ENCODE data around the gene SAMD9L.

SAMD9L gene

GRCh38 chr7:93146036-93146435, 2.1 kb downstream of the SAMD9L start:
- H3K27me3 ChIP-seq (ENCODE audit: low read length), result no peaks in the 10 kb centered on the region
- H3K4me2 ChIP-seq (ENCODE audit: low read depth, low read length, poor library complexity, severe bottlenecking), result no peak overlapping the region
- H3K9ac ChIP-seq (ENCODE audit: low read length), result no peak overlapping the region
- no peak overlapping the region for H3K4me3 ChIP-seq (ENCODE audit: insufficient read depth, low read length, poor library complexity, severe bottlenecking)
- H2AFZ ChIP-seq (ENCODE audit: low read depth, low read length, severe bottlenecking), result no peak overlapping the region
- no peaks in the 10 kb centered on the region for H3K36me3 ChIP-seq (ENCODE audit: low read length)
- no peaks in the 10 kb centered on the region for H4K20me1 ChIP-seq (ENCODE audit: low read depth, low read length)
- H3K9me3 ChIP-seq (ENCODE audit: insufficient read depth, low read length), result no peaks in the 10 kb centered on the region
- H3F3A ChIP-seq (ENCODE audit: insufficient read depth), result no peaks in the 10 kb centered on the region
- no peaks in the 10 kb centered on the region for H3K9me2 ChIP-seq (replicated peaks; ENCODE audit: insufficient read depth, low read length)
- no peaks in the 10 kb centered on the region for H3K79me2 ChIP-seq (ENCODE audit: insufficient read depth, low read length)
- H3K27ac ChIP-seq (ENCODE audit: low read depth, low read length), result no peak overlapping the region
- TF ChIP-seq EZH2phosphoT487 (conservative IDR thresholded peaks at IDR 0.05; ENCODE audit: low read length) (no peak), CTCF (IDR thresholded peaks at IDR 0.05; ENCODE audit: insufficient read depth, low read length, poor library complexity, severe bottlenecking) (no peak)

DNA sequence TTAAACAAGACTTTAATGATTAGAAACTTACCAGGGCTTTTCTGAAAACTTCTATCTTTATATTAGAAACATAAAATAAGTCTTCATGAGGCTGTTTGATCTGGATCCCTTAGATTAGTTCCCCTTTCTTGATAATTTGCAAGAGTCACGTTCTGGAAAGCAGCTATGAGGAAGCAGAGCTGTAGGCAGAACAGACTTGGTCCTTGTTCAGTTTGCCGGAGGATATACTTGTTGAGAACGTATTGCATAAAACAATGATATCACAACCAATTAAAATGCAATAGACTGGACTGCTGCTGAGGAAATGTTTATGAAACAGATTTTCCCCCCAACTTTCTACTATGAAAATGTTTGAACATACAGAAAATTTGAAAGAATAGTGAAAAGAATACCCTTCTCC, 2.8 kb downstream of the SAMD9L start:
- no peak overlapping the region for H3K4me3 ChIP-seq (ENCODE audit: insufficient read depth, low read length, poor library complexity, severe bottlenecking)
- no peak overlapping the region for H3K4me2 ChIP-seq (ENCODE audit: low read depth, low read length, poor library complexity, severe bottlenecking)
- H3K9me2 ChIP-seq (replicated peaks; ENCODE audit: insufficient read depth, low read length), result no peaks in the 10 kb centered on the region
- H3K9ac ChIP-seq (ENCODE audit: low read length), result no peak overlapping the region
- no peak overlapping the region for H3K27ac ChIP-seq (ENCODE audit: low read depth, low read length)
- no peak overlapping the region for H2AFZ ChIP-seq (ENCODE audit: low read depth, low read length, severe bottlenecking)
- no peaks in the 10 kb centered on the region for H3K79me2 ChIP-seq (ENCODE audit: insufficient read depth, low read length)
- H3F3A ChIP-seq (ENCODE audit: insufficient read depth), result no peaks in the 10 kb centered on the region
- no peaks in the 10 kb centered on the region for H3K36me3 ChIP-seq (ENCODE audit: low read length)
- no peaks in the 10 kb centered on the region for H3K27me3 ChIP-seq (ENCODE audit: low read length)
- TF ChIP-seq CTCF (IDR thresholded peaks at IDR 0.05; ENCODE audit: insufficient read depth, low read length, poor library complexity, severe bottlenecking) (no peak), EZH2phosphoT487 (conservative IDR thresholded peaks at IDR 0.05; ENCODE audit: low read length) (no peak)
- no peaks in the 10 kb centered on the region for H4K20me1 ChIP-seq (ENCODE audit: low read depth, low read length)
- H3K9me3 ChIP-seq (ENCODE audit: insufficient read depth, low read length), result no peaks in the 10 kb centered on the region

- Histone ChIP-seq H3K9ac (ENCODE audit: low read length) (no peak overlapping the region), H3K79me2 (ENCODE audit: insufficient read depth, low read length) (no peaks in the 10 kb centered on the region), H3K4me2 (ENCODE audit: low read depth, low read length, poor library complexity, severe bottlenecking) (no peak overlapping the region), H3K27ac (ENCODE audit: low read depth, low read length) (no peak overlapping the region), H3K9me3 (ENCODE audit: insufficient read depth, low read length) (no peaks in the 10 kb centered on the region), H3K9me2 (replicated peaks; ENCODE audit: insufficient read depth, low read length) (no peaks in the 10 kb centered on the region), H3K36me3 (ENCODE audit: low read length) (no peaks in the 10 kb centered on the region), H3K27me3 (ENCODE audit: low read length) (no peaks in the 10 kb centered on the region), H3K4me3 (ENCODE audit: insufficient read depth, low read length, poor library complexity, severe bottlenecking) (no peak overlapping the region), H2AFZ (ENCODE audit: low read depth, low read length, severe bottlenecking) (no peak overlapping the region), H4K20me1 (ENCODE audit: low read depth, low read length) (no peaks in the 10 kb centered on the region), H3F3A (ENCODE audit: insufficient read depth) (no peaks in the 10 kb centered on the region)
- no peak for TF ChIP-seq CTCF (IDR thresholded peaks at IDR 0.05; ENCODE audit: insufficient read depth, low read length, poor library complexity, severe bottlenecking)
- TF ChIP-seq EZH2phosphoT487 (conservative IDR thresholded peaks at IDR 0.05; ENCODE audit: low read length), result no peak
Observed at GRCh38 chr7:93142127-93142526, 6.1 kb downstream of the SAMD9L start.
